ENCODE data around the gene CDC42EP1.
"Not testable (repeated sequence)": the region's sequence is repeated elsewhere in the genome, so short reads cannot be mapped to it uniquely, and the experiment has no call there.

CDC42EP1 gene

DNA sequence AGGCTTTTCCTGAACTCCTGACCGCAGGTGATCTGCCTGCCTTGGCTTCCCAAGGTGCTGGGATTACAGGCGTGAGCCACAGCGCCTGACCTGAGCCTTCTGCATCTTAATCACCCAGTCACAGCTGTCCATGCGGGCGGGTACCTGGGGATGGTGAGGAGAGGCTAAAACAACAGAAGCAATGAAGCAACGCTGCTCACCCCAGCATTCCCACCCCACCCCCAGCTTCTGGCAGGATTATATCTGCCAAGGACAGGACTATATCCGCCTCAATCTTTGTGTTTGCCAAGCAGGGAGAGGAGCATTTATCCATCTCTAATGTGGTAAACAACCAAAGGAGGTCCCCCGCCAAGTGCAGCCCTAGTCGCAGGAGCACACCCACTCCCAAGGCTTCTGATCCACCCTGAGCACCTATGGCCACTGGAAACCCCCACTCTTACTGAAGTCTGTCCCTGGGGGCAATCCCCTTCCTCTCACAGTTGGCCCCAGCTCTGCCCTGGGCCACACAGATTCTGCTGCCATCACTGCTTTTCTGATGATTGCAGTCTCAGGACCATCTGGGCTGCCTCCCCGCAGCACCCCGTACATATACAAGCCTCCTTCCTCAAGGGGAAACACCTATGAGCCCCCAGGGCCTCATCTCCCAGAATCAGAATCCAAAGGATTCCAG, 28.4 kb downstream of the CDC42EP1 start:
- no peak for DNase-seq (ENCODE audit: low read depth)

DNA sequence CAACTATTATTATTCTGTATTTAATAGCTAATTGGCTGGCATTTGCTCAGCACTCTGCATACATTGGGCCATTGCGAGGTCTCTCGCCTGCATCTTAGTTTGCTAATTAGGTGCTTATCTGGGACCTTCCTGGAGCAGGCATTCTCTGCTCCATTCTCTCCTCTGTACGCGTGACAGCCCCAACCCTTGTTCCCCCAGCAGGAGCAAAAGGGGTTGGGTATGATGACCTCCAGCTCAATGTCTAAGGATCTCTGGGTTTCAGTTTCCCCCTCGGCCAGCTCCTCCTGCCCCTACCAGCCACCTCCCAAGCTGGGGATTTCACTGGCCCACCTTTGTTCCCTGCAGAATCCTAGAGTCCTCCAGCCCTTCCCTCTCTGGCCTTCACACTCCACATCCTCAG, 29.4 kb downstream of the CDC42EP1 start:
- no peak for DNase-seq (ENCODE audit: low read depth)

DNA sequence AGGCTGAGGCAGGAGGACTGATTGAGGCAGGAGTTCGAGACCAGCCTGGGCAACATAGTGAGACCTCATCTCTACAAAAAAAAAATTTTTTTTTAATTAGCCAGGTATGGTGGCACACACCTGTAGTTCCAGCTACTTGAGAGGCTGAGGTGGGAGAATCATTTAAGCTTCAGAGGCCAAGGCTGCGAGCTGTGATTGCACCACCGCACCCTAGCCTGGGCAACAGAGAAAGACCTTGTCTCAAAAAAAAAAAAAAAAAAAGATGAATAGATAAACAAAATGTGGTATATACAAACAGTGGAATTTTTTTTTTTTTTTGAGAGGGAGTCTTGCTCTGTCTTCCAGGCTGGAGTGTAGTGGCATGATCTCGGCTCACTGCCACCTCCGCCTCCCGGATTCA, 30.8 kb downstream of the CDC42EP1 start:
- not testable (repeated sequence) for DNase-seq (ENCODE audit: low read depth)

DNA sequence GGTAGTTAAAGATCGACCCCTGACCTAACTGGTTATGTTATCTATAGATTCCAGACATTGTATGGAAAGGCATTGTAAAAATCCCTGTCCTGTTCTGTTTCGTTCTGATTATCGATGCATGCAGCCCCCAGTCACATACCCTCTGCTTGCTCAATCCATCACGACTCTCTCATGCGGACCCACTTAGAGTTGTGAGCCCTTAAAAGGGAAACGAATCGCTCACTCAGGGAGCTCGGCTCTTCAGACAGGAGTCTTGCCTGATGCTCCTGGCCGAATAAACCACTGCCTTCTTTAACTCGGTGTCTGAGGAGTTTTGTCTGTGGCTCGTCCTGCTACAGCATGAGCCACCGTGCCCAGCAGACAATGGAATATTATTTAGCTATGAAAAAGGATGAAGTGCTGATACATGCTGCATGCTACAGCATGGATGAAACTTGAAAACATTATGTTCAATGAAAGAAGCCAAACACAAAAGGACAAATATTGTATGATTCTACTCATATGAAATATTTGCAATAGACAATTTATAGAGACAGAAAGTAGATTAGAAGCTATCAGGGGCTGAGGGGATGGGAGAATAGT, 31.6 kb downstream of the CDC42EP1 start:
- DNase-seq (ENCODE audit: low read depth), result no peak

DNA sequence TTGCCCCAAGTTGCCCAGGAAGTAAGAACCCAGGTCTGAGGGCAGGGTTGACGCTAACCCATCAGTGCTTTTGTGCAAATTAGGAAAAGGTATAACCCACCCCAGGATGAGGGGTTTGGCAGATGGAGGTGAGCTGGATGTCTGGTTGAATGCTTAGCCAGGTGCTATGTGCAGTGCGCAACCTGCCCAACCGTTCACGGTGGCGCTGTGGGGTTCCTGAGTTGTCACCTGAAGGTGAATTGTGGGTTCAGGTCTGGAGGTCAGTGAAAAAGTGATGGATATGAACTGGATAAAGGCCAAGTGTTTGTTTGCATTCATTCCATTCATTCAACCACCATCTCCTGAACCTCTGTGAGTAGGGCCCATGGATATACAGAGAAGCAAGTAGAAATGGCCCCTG, 34.0 kb downstream of the CDC42EP1 start:
- no peak for DNase-seq (ENCODE audit: low read depth)

DNA sequence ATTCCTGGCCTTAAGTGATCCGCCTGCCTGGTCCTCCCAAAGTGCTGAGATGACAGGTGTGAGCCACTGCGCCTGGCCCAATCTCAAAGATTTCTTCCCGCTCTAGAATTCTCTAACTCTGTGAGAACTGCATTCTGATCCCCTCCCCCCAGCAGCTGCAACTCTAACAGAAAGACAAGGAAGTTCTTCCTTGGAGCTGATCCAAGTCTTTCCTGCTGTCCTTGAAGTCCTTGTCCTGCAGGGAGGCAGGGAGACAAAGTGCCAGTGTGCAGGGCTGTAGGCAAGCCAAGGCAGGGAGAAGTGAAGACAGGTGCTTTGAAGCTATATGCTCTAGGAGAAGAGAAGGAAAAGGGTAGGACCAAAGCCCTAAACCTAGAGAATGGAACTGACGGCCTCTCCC, 38.9 kb downstream of the CDC42EP1 start:
- DNase-seq (ENCODE audit: low read depth), result no peak

DNA sequence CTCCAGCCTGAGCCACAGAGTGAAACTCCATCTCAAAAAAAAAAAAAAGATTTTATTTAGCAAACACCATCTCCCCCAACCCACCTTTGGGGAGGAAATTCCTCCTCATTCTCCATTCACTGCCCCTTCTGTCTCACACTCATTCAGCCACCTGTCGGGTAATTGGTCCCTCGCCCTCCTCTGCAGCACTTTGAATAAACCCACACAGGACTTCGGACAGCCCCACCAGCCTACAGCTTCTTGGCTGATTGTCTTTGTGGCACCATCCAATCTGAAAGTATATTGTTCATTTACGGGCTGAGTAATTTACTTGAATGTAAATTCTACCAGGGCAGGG, 40.9 kb downstream of the CDC42EP1 start:
- DNase-seq (ENCODE audit: low read depth), result no peak

DNA sequence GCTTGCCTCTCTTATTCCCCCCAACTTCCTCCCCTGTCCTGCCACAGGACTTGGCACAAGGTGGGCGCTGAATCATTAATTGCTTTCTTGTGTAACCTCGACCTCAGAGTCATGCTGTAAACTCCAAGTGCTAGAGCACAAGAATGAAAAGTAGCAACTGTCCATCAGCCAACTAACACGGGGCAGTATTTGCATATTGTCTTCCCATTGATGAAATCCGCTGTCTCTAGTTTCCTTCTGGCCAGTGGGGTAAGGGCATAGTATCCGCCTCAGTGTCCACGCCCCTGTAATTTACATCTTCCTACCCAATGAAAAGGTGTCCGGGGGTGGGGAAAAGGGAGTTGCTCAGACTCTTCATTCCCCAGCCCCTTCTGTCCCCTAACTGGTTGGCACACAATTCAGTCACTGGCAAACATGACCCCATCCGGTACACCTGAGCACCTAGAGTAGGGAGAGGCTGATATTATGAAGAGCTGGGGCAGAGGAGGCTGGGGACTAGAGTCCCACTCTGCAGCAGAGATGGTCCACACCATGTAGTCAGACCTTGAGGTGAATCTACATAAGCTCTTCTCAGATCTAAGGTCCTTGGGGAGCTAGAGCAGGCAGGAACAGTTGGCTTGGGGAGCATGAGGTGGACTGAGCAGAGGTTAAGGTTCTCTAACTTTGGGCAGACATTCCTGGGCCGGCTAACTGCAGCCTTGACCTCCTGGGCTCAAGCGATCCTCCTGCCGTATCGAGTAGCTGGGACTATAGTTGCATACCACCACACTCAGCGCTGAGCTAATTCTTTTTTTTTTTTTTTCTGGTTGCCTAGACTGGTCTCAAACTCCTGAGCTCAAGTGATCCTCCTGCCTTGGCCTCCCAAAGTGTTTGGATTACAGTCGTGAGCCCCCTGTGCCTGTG, 41.5 kb downstream of the CDC42EP1 start:
- DNase-seq (ENCODE audit: low read depth), result no peak

DNA sequence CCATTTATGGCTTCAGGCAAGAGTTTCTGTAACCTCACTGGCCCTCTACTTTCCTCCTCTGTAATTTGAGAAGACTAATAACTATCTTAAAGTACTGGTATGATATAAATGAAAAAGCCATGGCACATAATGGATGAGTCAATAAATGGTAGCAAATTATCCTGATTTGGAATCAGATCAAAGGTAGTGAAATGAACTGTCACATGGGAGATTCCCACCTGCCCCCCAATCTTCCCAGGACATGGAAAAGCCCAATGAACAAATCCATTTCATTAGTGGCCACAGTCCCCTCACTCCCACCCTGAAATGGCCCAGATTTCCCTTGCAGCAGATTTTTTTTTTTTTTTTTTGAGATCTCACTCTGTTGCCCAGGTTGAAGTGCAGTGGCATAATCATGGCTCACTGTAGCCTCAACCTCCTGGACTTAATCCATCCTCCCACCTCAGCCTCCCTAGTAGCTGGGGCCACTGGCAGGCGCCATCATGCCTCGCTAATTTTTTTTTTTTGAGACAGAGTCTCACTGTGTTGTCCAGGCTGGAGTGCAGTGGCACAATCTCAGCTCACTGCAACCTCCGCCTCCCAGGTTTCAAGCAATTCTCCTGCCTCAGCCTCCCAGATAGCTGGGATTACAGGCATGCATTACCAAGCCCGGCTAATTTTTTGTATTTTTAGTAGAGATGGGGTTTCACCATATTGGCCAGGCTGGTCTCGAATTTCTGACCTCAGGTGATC, 42.4 kb downstream of the CDC42EP1 start:
- not testable (repeated sequence) for DNase-seq (ENCODE audit: low read depth)

DNA sequence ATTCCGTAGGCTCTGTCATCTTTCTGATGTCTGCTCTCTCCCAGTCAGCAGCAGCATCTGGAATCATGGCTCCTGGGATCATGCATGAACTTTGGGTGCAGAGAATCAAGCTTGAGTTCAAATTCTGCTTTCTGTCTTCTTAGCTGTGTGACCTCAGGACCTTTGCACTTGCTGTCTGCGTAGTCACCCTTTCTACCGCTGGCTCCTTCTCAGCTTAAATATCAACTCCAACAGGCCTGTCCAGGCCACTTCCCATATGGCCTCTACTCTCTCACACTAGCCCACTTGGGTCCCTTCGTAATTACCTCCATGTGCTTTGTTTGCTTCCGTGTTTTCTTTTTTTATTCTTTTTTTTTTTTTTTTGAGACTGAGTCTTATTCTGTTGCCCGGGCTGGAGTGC, 43.8 kb downstream of the CDC42EP1 start:
- DNase-seq (ENCODE audit: low read depth), result no peak

DNA sequence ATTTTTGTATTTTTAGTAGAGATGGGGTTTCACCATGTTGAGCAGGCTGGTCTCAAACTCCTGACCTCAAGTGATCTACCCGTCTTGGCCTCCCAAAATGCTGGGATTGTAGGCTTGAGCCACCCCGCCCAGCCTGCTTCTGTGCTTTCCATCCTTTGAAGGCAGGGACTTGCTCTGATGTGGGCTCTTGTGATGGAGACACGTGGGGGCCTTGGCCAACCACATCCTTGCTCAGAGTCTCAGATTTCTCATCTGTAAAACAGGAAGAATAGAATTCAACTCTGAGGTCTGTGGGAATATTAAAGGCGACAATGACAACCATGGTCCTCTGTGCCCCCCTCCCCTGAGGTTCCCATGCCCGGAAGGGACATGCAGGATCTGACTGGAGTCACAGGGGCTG, 44.6 kb downstream of the CDC42EP1 start:
- peak; percentile 45 for DNase-seq (ENCODE audit: low read depth)

DNA sequence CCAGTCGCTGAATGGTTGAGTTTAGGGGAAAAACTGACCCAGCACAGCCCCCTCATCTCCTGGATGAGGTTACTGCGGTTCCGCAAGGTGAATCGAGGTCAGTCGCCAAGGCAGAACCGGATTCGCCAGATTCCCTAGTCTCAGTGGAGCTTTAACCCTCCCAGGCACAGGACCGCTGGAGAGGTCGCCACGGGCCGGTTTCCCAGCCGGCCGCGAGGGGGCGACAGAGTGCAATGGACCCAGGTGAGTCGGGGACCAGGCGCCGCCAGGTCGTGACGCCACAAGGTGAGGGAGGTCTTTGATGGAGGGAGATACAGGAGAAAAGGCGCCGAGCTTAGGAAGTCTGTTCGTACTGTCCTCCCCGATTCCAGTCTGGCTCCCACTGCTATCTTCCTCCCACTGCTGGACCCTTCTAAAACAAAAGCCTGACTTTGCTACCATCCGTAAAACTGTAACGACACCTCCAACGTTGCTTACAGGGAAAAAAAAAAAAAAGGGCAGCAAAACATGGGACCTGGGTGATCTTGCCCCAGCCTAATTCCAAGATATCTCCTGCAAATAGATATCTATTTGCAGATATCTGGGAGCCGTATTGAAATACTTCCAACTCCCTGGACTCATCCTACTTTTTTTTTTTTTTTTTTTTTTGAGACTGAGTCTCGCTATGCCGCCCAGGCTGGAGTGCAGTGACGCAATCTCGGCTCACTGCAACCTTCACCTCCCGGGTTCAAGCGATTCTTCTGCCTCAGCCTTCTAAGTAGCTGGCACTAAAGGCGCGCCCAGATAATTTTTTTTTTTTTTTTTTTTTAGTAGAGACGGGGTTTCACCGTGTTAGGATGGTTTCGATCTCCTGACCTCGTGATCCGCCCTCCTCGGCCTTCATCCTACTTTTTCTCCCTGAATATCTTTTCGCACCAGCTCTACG, 47.0 kb downstream of the CDC42EP1 start:
- DNase-seq (ENCODE audit: low read depth), result peak; percentile 86

DNA sequence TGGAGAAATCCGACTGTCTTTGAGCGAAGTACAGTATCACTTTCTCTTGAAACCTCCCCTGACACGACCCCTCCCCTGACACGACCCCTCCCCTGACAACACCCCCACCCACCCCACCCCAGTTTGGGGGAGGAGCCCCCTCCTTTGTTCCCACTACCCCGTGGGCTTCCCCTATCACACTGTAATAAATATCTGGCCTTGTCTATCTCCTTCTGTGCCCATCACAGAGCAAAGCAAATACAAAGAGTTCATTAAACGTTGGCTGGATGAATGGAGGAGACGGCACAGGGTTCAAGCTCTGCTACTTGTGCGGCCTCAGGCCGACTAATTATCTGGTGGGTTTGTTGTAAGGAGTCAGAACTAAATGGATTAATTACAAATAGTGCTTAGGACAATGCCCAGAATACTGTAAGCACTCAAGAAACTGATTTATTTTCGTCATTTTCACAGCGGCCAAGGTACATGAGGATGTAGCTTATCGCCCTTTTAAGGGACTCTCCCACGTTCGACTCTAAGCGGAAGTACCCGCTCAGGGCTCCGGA, 47.7 kb downstream of the CDC42EP1 start:
- no peak for DNase-seq (ENCODE audit: low read depth)

DNA sequence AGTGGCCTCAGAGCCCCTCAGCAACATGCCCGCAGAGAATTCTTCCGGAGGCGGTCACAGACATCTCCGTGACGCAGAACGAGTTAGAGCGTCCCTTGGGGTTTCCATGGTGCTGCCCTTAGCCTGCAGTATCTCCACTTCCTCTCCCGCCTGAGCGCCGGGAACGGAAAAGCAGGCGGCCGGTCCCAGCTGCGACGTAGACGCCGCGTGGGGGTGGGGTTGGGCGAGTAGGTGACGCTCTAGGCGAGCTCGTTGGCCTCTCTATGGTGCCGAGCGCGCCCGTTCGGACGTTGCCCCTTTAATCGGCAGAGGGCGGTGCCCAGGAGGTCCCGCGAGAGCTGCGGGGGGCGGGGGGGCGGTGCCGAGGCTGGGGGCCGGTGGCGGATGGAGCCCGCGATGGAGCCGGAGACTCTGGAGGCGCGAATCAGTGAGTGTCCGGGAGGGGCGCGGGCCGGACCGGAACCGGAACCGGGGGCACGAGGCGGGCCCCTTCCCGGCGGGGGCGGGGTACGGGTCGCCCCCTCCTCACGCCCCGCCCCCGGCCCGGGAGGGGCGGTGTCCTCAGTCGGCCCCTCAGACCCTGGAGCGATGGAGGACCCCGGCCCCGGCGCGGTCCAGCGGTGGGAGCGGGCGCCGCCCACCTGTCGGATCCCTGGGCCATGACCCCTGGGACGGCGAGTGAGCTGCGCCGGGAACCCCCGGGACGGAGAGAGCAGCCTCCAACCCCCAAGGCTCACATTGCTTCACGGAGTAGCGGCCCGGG, 48.4 kb downstream of the CDC42EP1 start, which contains the start of gene GGA1:
Gene GGA1, plus strand, starts transcription at position 358 of the 763 bp plus-strand sequence. Its CDS starts 27 bp downstream, at position 385.
- peak; percentile 94 for DNase-seq (ENCODE audit: low read depth)

DNA sequence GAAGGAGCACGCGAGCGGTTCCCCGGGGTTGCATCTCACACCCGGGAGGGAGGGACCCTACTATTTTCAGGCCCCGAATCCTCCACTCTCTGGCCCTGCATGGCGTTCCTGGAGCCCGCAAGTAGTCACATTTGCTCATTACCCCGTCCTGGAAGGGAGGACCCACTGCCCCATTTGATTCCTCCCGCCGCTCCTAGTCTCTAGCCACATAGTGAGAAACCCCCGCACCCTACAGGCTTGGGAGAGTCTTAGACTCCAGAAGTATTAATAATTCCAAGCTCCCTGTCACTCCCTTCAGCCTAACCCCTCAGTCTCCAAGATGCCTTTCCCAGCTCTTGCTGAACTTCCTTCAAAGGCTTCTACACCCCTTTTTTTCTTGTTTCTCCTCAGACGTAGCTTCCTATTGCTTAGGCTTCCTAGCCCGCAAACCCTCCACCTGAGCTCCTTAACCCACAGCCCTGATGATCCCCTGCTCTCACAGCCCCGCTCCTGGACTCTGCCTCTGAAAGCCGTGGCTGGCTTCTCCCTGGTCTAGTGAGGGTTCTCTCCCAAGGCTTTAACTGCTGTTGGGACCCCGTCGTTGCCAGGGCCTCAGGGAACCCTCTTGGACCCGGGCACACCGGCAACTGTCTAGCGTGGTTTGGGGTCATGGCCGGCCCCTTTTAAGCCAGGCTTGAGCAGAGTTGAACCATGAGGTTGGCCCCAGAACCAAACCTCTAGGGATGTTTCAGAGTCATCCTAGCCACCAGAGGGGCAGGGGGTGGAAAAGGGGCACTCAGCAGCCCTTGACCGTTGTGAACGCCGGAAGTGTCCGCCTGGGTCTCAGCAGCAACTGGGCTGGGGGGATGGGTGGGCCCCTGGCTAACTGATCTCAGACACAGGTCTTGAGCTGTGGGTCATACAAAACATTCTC, 49.2 kb downstream of the CDC42EP1 start:
- DNase-seq (ENCODE audit: low read depth), result no peak

DNA sequence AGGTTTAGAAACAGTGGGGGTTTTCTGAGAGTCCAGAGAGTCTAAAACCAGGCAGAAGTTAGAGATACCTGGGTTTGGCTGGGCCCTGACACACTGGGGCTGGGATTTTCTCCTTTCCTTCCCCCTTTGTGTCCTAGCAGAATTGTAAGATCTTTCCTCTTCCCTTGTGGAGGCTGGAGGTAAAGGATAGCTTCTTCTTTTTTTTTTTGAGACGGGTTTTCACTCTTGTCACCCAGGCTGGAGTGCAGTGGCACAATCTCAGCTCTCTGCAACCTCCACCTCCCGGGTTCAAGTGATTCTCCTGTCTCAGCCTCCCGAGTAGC, 49.8 kb downstream of the CDC42EP1 start:
- not testable (repeated sequence) for DNase-seq (ENCODE audit: low read depth)

DNA sequence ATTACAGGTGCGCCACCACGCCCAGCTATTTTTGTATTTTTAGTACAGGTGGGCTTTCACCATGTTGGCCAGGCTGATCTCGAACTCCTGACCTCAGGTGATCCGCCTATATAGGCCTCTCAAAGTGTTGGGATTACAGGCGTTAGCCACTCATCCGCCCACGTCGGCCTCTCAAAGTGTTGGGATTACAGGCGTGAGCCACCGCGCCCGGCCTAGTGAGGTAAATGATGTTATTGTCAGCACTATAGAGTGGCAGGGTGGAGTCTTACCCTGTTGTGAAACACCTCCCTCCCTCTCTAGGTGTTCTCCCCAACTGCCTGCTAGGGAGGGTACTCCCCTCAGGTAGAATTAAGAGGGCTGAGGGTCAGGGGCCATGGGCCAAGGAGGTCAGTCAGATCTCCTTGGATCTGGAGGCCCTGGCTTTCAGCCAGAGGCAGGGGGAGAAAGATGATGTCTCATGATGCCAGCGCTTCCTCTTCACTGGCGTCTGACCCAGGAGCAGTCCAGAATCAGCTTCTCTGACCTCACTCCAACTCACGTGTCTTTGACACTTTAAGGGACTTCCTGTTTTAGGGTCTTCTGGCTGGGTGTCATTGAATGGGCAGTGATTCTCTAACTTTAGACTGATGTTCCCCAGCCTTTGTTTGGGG, 50.3 kb downstream of the CDC42EP1 start:
- DNase-seq (ENCODE audit: low read depth), result no peak

DNA sequence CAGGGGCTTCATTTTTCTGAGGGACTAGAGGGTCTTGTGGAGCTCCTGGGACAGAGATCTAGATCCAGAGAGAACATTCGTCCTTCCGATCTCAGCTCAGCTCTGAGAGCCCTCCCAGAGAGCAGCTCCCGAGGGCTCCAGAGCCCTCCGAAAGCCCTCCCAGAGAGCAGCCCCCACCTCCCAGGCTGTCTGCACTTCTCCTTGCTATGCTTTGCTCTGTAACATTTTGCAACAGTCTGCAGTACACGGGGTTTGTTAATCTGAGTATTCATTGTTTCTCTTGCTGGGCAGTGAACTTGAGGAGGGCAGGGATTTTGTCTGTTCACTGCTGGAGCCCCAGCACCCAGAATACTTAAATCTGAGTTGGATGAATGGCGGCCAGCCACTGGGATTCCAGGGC, 50.9 kb downstream of the CDC42EP1 start:
- DNase-seq (ENCODE audit: low read depth), result no peak
